Stimulated activated CD8-positive, alpha-beta memory T cell treated with anti-CD3 and anti-CD28 coated beads, Interleukin-7, amount 100 ng/mL, for 24 hours (primary cell): ENCODE results near the gene STK17B.
"Not testable (repeated sequence)": the region's sequence is repeated elsewhere in the genome, so short reads cannot be mapped to it uniquely, and the experiment has no call there.

ENCODE experiments used
- DNase-seq: peaks from one replicate; pipeline ENCODE4 v3.0.0-alpha.2; 2020; ENCODE audit warnings: low read depth

Gene STK17B

GRCh38 chr2:196171248-196171871 lies at the start of gene STK17B:
STK17B (minus strand) TSS chr2:196171578; CDS start chr2:196163383, 8,195 bp downstream.
- DNase-seq: peak; percentile 95

- DNase-seq: no peak
Measured at GRCh38 chr2:196220671-196221070, 49.3 kb upstream of the STK17B start.

GRCh38 chr2:196219671-196220070 lies 48.3 kb upstream of the STK17B start:
- DNase-seq: no peak

- DNase-seq: no peak
Measured at GRCh38 chr2:196218106-196218505, 46.7 kb upstream of the STK17B start.

- no peak for DNase-seq
Measured at GRCh38 chr2:196217116-196217515, 45.7 kb upstream of the STK17B start.

GRCh38 chr2:196215376-196215775 lies 44.0 kb upstream of the STK17B start:
- DNase-seq: no peak

GRCh38 chr2:196214156-196214555 lies 42.8 kb upstream of the STK17B start:
- DNase-seq: no peak

- DNase-seq: no peak
Measured at GRCh38 chr2:196213252-196213980, 42.0 kb upstream of the STK17B start.

GRCh38 chr2:196208915-196209314 lies 37.5 kb upstream of the STK17B start:
- DNase-seq: no peak

GRCh38 chr2:196206804-196207203 lies 35.4 kb upstream of the STK17B start:
- DNase-seq: no peak

- DNase-seq: no peak
Measured at GRCh38 chr2:196205881-196206435, 34.6 kb upstream of the STK17B start.

GRCh38 chr2:196205011-196205766 lies 33.8 kb upstream of the STK17B start:
- no peak for DNase-seq

GRCh38 chr2:196201229-196202009 lies 30.0 kb upstream of the STK17B start:
- DNase-seq: no peak

GRCh38 chr2:196200557-196200956 lies 29.2 kb upstream of the STK17B start:
- DNase-seq: no peak

- no peak for DNase-seq
Measured at GRCh38 chr2:196195758-196196157, 24.4 kb upstream of the STK17B start.

GRCh38 chr2:196195302-196195701 lies 23.9 kb upstream of the STK17B start:
- DNase-seq: no peak

- no peak for DNase-seq
Measured at GRCh38 chr2:196191541-196191940, 20.2 kb upstream of the STK17B start.

GRCh38 chr2:196187898-196188458 lies 16.6 kb upstream of the STK17B start:
- no peak for DNase-seq

- not testable (repeated sequence) for DNase-seq
Measured at GRCh38 chr2:196187175-196187700, 15.9 kb upstream of the STK17B start.

GRCh38 chr2:196186266-196186980 lies 15.0 kb upstream of the STK17B start:
- DNase-seq: no peak

- no peak for DNase-seq
Measured at GRCh38 chr2:196184921-196185320, 13.5 kb upstream of the STK17B start.
